NB4 (cell line): ENCODE results near the gene FHDC1.
A peak's percentile ranks its signal among the peaks of the same experiment; 100 is the strongest.
"Not testable (repeated sequence)": the region's sequence is repeated elsewhere in the genome, so short reads cannot be mapped to it uniquely, and the experiment has no call there.

Experiments used
- DNase-seq: peaks from one replicate; pipeline ENCODE4 v3.0.0; 2010; ENCODE audit warnings: low read depth
- H3K4me3 ChIP-seq: one replicate; pipeline ENCODE4 v1.5.1; 2011; ENCODE audit warnings: mild to moderate bottlenecking, low read depth, low read length, moderate library complexity
- CTCF ChIP-seq: IDR thresholded peaks from one replicate; pipeline ENCODE4 v1.5.1; 2012; ENCODE audit warnings: low read depth, low read length
- MAX ChIP-seq: IDR thresholded peaks from 2 replicates; pipeline ENCODE4 v1.6.1; 2011; ENCODE audit warnings: low read depth, low read length
- MYC ChIP-seq: IDR thresholded peaks from 2 replicates; pipeline ENCODE4 v1.6.1; 2011; ENCODE audit warnings: low read depth, low read length
- POLR2A ChIP-seq: IDR thresholded peaks from 2 replicates; pipeline ENCODE4 v1.6.1; 2011; ENCODE audit warnings: mild to moderate bottlenecking; ENCODE audit not compliant: insufficient read length; ENCODE audit errors: extremely low read depth

The FHDC1 gene

GRCh38 chr4:152935631-152936445, at the start of gene FHDC1:
Gene FHDC1 (plus strand): TSS chr4:152936323. CDS start chr4:152943058, 6,735 bp downstream.
- no peak within 1 kb of the TSS for H3K4me3 ChIP-seq
- DNase-seq = peak; percentile 23
- TF ChIP-seq MYC (no peak), MAX (no peak), CTCF (no peak), POLR2A (no peak)

GRCh38 chr4:152887981-152888380, 48.1 kb upstream of the FHDC1 start:
- TF ChIP-seq MYC = no peak
- TF ChIP-seq POLR2A = no peak
- TF ChIP-seq CTCF = no peak
- no peak for TF ChIP-seq MAX
- DNase-seq = no peak
- no peak overlapping the region for H3K4me3 ChIP-seq

- no peak overlapping the region for H3K4me3 ChIP-seq
- no peak for TF ChIP-seq MAX
- no peak for DNase-seq
These were observed 43.1 kb upstream of the FHDC1 start for GRCh38 chr4:152892974-152893373.

GRCh38 chr4:152894673-152895072, 41.5 kb upstream of the FHDC1 start:
- DNase-seq = no peak

GRCh38 chr4:152896811-152897210, 39.3 kb upstream of the FHDC1 start:
- peak; percentile 26 for DNase-seq
- no peak for TF ChIP-seq POLR2A
- TF ChIP-seq MYC = no peak
- no peak for TF ChIP-seq CTCF
- no peak for TF ChIP-seq MAX
- no peak overlapping the region for H3K4me3 ChIP-seq

More at GRCh38 chr4:152894673-152895072, 41.5 kb upstream of the FHDC1 start:
- TF ChIP-seq MYC = no peak
- no peak for TF ChIP-seq MAX
- no peak for TF ChIP-seq POLR2A
- TF ChIP-seq CTCF = no peak
- H3K4me3 ChIP-seq = no peak overlapping the region

- H3K4me3 ChIP-seq, DNase-seq: not testable (repeated sequence)
These were observed 38.0 kb upstream of the FHDC1 start for GRCh38 chr4:152898133-152898532.

GRCh38 chr4:152898606-152899005, 37.5 kb upstream of the FHDC1 start:
- TF ChIP-seq POLR2A = no peak
- no peak for TF ChIP-seq CTCF
- TF ChIP-seq MAX = no peak
- TF ChIP-seq MYC = no peak
- DNase-seq = no peak
- H3K4me3 ChIP-seq = no peak overlapping the region
